Fibroblast of skin of right quadriceps (primary cell): ENCODE data around the gene SMARCA2.
A peak's percentile ranks its signal among the peaks of the same experiment; 100 is the strongest.

ENCODE experiments used
- DNase-seq: peaks from one replicate; pipeline ENCODE4 v3.0.0-alpha.2; 2013

The SMARCA2 gene

DNA sequence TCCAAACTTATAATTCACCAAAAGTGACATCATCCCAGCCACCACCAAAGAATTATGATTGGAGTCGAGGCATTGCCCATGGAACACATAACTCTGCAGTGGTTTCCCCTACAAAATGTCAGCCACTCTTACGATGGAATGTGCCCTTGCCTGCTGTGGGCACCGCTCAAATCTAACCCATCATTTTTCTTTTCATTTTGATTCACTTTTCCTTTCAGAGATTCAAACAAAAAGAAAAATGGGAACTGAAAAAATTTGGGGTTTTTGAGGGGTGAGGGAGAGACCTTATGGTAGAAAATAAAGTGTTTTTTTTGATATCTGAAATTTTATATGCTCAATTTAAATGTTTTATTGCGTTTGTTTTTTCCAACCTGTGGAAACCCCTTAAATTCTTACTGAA is 28.1 kb downstream of the SMARCA2 start:
- DNase-seq = no peak

DNA sequence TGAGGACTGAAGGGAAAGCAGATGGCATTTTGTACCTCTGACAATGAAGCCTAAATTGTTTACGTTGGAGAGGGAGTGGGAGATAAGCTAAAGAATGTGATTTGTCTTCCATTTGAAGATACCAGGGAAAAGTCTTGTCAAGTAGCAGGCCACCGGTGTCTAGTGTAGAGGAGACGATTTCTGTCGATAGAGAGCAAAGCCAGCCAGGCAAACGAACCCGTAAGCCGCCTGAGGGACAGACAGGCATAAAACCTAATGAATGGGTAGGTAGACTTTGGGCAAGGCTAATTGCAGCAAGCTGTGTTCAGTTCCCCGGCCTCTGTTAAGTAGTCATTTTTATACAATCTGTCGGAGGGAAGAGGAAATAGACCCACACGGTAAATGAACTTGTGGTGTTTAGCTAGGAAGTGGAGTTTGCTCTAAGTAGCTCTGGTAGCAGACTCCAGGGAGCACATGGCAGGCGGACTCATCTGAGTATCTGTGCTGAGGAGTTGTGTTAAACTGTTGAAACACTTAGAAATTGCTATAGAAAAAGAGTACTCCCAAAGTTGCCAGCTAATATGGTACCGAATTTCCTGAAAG is 28.8 kb downstream of the SMARCA2 start:
- no peak for DNase-seq

DNA sequence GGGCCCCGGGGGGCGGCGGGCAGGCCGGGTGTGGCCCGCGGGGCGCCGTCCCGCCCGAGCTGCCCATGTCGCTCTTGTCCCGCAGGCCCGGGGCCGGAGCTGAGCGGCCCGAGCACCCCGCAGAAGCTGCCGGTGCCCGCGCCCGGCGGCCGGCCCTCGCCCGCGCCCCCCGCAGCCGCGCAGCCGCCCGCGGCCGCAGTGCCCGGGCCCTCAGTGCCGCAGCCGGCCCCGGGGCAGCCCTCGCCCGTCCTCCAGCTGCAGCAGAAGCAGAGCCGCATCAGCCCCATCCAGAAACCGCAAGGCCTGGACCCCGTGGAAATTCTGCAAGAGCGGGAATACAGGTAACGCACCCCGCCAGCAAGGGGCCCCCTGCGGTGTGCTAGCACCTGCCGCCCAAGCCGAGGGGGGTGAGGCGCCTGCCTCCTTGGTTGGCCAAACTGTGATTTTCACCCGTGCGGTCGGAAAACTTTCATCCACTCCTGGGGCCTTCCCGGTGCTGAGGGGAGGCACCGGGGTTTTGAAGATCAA is 32.1 kb downstream of the SMARCA2 start:
- DNase-seq = no peak

DNA sequence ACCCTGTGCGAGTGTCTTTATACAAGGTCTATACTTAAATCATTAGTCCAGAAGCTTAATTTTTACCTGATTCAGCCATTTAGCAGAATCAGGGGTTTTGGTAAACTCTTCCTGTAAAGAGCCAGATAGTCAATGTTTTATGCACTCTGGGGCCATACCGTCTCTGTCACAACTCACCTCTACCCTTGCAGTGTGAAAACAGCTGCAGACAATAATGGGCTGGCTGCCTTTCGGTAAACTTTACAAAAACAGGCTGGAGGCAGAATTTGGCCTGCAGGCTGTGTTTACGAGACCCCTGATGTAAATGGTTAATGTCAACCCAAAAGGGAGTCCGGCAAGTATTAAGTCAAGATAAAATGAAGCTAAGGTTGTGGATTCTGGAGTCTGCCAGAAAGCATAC is 32.8 kb downstream of the SMARCA2 start:
- no peak for DNase-seq

DNA sequence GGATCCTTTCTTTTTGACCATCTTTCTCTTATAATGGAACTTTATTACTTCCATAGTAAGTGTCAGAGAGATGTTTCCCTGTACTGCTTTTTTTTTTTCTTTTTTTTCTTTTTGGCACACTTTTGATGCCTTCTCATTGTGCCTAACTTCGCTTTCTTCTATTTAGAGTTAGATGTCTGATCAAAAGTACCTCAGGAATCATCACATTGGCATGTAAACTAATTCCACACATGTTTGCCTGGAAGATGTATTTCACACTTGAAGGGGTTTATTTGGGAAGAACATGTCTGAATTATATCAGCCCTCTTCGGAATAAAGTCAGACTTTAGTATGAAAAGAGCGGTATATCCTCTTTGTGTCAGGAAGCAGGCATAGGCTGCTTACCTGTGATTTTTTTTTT is 35.1 kb downstream of the SMARCA2 start:
- DNase-seq = peak; percentile 36

DNA sequence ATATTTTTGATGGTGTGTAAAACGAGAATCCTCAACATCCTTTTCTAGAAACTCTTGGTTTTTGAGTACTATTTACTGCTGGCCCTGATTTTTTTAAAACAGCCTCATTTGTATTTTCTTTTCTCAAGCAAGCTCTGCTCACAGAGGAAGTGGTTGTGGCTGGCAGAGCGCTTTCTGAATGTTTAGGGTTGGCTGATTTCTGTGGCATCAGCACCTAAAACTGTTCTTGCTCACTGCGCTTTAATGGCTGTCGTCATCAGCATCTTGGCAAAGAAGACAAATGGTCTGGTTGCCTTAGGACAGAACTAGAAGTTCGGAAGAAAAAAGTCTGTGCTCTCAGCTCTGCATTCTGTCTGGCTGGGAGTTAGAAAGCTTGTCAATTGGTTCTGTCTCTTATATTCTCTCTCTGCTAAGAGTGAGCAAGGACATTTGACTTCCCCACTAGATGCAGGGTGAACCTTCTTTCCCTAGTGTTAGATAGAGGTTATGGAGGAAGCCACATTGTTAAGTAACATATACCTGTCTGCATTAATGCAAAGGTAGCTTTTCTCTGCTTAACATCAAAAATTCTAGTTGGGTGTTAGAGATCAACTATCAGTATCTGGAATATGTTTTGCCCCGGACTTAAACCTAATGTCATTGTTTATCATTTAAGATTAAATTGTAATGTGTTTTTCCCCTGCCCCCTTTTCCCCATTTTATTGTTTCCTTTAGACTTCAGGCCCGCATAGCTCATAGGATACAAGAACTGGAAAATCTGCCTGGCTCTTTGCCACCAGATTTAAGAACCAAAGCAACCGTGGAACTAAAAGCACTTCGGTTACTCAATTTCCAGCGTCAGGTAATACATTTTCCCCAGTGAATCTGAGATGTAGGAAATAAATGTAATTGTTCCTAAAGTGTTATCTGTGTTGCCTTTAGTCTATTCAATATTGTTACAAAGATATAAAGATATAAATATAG is 39.0 kb downstream of the SMARCA2 start:
- DNase-seq = peak; percentile 44

DNA sequence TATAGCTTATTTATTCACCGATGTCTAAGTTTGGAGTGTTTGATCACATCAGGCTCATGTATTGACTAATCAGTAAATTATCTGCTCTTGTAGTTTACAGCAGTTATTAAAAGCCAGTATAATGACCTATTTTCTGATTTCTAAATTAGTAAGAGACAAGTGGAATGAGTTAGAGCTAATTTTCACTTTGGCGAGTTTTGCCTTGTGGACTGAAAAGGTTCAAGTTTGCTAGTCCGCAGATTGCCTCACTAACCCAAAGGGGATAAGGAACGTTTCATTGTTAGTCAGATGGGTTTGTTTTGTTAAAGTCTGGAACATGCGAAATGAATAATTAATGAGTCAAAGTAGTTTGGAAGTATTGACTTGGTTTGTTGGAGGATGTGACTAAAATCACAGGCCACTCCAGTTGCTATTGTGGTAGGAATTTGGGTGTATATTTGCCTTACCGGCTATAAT is 40.1 kb downstream of the SMARCA2 start:
- peak; percentile 32 for DNase-seq

DNA sequence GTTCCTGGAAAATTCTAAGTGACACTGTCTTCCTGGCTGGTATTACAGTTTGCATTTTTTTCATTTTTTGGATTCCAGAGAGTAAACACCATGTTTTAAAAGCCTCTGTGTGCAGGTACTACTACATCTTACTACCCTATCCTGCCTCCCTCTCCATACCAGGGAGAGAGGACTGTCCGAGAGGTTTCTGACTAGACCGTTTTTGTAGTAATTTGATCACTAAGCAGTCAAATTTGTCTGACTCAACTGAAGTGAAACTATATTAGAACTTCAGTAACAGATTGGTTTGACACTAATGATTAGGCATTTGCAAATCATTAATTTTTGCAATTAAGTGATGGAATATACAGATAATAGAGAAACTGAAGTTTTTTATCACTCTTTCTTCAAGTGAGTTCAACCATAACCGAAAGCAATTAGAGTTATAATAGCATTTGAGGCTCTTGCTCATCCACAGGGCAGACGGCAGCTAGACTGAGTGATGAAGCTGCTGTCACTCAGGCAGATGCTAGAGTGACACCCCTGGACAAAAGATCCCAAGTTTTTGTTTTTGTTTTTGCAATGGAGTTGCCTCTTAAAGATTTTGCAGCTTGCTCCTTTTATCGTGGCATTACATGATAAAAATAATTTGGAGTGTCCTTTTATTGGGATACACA is 44.3 kb downstream of the SMARCA2 start:
- DNase-seq = no peak

DNA sequence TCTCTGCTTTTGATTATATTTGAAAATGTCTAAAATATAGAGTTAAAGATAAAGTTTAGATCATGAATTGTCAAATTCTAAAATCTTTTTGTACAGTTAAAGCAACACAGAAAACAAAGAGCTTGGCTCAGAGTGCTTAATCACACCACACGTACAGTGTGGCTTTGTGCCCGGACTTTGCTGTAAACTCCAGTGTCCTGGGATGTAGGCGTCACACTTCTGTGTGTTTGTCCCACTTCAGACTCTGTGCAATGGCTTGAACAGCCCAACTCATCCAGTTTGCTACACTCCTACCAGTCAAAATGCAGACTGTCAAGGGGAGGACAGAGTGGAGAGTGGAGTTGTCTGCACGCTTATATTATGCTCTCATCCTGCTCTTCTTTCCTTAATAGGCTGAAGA is 45.3 kb downstream of the SMARCA2 start:
- no peak for DNase-seq

DNA sequence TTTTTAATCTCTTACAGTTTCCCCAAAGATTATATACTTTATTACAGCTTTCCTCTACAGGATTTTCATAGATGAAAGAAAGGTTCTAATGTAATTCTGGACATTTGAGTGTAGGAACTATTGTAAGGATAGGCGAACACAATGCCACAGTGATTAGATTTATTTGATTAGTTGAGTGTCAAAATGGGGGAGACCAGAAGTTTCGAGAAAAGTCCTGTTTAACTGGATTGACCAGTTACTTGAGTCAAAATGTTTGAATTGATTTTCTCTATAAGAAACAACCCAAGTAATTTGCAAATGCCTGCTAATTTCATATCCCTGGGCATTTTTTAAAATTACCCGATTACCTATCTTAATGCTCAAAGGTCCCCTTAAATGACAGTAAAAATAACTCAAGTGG is 50.6 kb downstream of the SMARCA2 start:
- no peak for DNase-seq

DNA sequence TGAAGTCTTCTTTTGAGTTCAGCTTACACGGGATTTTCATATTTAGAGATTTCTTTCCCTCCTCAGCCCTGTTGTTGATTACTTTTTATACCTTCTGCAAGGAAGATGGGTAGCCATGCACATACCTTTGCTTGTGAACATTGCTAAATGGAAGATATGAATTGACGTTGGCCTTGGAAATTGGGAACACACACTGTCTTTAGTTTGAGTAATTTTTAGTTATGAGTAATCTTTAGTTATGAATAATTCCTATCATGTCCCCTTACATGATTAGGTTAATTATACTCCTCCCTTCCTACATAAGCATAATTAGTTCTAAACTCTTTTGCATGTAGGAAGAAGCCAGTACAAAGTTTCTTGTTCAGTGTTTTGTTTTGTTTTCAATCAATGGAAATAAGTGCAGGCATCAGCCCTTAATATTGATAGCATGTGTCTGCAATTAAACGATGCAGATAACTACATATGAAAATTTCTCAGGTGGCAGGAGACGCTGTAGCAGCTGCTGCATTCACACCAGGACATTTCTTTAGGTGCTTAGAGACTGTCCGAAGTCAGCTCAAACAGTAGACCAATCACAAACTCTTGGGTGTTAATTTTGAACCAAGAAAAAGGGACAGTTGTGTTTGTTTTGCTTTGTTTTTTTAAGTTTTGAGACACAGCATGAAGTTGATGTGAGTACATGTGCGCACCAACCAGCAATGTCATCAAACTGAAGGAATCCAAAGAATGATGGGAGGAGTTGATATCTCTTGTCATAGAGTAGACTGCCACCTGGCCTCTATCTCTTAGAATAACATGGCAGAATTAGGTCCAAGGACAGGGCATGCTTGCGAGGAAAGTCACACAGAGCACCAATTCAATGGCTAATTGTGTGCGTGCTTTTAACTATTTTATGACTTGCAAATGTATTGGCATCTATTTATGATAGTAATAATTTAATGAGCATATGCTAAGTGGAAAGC is 51.4 kb downstream of the SMARCA2 start:
- DNase-seq = peak; percentile 44

DNA sequence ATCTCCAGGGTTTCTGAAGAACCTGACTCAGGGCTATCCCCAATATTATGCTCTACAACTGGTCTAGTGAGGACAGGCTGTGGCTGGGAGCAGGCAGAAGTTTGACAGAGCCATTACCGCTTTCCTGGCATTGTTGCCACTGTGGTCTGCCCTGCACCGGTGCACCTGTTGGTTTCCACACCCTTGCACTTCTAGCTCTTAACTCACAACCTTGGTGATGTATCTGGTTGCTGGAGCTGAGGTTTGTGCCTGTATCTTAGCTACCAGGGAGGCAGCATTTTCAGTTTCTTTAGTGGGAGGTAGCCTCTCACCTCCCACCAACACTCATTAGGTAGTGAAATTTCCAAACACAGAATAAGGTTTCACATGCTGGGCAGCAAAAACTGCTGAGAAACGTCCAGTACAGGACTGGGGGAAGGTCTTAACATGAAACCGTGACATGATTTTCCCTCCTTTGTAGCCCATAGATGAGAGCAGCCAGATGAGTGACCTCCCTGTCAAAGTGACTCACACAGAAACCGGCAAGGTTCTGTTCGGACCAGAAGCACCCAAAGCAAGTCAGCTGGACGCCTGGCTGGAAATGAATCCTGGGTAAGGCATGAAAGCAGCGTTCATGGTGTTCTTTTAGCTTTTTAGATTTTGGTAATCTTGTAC is 57.7 kb downstream of the SMARCA2 start:
- no peak for DNase-seq

DNA sequence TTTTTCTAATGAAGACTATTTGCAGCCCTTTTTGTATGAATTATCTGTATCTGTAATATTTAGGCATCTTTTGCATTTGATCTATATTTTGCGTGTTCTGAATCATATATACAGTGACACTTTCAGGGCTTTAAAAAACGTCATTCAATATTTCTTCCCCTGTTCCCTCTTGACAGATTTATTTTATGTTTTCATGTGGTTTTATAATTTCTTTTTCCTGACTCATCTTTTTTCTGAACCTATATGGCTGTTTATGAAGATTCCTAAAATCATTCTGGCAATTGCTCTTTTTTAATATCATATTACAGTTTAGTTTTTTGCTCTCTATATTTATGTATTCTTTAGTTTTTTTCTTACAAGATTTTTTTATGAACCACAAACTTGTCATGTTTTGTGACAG is 67.6 kb downstream of the SMARCA2 start:
- peak; percentile 63 for DNase-seq

DNA sequence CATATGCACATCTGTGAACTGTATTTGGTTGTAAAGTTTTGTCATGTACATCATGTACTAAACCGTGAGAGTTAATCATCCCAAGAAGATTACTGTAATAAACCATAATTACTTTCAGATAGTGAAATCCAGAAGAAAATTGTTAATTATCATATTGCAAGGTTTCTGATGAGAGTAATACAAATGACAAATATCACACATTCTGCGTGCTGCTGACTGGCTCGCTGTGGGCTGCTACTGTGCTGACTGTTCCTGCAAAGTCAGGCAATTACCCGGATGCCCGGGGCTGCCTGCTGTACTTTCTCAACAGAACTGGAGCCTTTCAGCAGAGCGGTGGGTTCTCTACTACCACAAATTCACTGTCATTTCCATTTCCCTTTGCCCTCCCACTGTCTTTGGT is 68.3 kb downstream of the SMARCA2 start:
- DNase-seq = peak; percentile 63

DNA sequence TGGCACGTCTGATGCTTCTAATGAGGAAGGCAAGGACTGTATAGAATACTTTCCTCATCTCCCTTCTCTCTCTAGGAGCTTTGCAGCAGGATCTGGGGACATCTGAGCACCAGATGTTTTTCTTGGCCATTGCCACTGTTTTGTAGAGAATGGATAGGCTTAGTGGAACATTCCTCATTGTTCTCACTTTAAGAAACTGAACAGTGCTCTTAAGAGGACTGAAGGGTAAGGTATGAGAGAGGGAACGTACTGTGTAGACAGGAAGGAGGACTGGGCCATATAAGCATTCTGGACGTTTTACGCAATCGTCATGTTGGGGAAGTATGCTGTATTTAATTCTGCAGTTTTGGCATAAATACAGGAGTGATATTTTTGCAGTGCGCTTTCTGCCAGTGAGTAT is 70.6 kb downstream of the SMARCA2 start:
- peak; percentile 83 for DNase-seq

DNA sequence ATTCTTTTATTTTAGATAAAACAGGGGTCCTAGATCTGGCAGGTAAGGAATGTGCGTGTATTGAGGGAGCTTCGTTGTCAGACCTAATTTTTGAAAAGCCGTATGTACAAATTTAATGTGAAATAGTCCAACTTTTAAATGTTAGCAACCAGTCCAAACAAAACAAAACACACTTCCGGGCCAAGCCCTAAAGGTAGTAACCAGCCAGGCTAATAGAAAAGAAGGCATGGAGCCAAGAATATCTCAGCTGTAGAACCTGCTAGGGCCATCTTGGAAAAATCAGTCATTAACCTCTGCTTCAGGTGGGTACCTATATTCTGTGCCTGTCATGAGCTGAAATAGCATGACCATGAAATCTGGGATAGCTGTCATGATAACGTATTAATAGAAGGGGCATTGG is 71.0 kb downstream of the SMARCA2 start:
- DNase-seq = no peak

DNA sequence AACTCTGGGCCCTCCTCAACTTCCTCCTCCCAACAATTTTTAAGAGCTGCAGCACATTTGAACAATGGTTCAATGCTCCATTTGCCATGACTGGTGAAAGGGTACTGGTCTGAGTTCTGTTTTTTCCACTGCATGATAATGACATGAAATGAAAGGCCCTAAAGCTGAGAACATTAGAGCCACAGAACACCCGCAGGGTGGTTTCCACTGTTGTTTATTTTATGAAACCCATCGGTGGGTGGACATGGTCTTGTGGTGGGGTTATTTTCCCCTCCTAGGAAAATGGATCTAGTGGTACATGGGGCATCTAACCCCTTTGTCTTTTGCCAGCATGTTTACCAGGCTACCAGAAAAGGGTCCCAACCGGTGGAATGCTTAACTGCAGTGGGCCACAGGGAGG is 71.8 kb downstream of the SMARCA2 start:
- DNase-seq = no peak

DNA sequence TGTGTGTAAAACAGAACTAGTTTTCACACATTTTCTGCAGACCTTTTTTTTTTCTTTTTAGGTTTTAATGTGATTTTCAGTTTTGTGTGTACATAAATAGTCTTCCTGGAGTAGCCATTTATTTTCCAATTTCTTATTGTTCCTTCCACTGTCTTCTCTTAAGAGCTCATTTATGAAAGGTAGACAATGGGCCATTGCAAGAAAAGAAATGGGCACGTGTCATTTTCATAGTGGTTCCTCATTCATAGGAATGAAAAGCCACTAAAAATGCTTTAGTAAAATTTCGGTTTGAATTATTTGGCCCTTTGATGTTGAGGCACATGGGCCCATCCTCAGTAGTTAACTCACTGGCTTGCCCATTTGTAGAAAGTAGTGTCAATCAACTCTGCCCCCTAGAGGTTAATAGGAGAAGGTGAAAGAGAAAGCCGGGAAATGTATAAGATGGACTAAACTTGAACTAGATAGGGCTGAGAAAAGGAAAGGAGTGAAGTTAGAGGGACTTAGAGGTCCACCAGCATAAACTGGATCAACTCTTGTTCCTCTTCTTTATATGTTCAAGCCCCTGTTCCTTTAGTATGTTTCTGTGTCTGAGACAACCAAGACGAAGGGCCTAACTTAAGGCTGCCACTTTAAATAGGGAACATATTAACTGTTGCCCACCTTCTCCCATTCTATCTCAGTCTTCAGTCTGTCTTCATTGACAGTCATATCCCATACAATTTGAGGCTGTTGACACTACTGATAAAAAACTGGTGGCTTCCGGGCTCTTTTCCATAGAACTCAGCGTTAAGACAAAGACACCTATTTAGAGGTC is 72.6 kb downstream of the SMARCA2 start:
- DNase-seq = peak; percentile 61

DNA sequence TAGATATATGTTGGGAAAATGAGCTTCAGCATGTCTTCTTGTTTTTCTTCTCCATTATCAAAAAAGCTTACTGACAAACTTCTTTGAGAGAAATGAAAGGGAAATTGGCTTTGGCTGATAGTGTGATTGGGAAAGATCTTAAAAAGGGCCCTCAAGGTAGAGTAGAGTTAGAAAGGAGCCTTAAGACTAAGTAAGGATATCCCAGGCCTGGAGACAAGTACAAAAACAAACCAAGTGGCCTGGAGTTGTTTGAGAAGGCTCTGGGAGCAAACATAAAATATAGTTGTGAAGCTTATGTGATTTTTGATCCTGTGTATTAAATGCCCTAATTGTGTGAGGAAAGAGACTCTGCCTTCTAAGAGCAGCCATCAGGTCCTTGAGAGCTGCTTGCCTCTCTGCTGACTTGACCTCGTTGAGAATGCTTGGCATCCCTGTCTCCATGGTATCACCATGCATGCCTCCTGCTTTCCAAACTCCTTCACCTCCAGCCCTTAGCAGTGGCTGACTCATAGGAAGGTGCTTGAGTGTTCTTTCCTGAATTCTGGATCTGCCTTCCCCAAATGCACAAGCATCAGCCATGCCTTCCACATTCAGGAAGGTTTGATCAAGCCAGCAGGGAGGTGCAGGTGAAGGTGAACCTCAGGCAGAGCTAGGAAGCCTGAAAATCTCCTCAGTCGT is 78.9 kb downstream of the SMARCA2 start:
- DNase-seq = peak; percentile 56

DNA sequence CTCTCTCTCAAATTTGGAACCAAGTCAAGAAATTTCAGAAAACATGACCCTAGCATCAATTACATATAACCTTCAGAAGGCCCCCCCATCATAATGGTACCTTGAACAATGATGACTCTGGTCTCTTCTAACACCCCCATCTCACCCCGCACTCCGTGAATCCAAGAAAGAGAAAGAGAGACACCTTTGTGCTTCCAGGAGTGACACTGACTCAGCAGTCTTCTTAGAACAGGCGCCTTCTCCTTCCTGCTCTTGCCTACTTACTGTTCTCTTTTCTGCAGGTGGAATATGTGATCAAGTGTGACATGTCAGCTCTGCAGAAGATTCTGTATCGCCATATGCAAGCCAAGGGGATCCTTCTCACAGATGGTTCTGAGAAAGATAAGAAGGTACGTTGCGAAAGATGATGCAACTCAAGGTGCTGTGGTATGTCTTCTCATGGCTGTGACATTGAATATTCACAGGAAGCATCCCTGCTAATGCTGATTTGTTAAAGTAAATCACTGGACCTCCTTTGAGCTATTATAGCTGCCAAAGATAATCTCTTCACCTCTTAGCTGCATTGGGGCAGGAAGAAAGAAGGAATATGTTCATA is 81.3 kb downstream of the SMARCA2 start:
- DNase-seq = no peak
